GM20000 (cell line): Measurements from ENCODE around the gene IPO8.

Source experiments
- DNase-seq: peaks from one replicate; pipeline ENCODE4 v3.0.0; 2012; ENCODE audit warnings: low spot score
- CTCF ChIP-seq: IDR thresholded peaks from 2 replicates; pipeline ENCODE4 v1.5.1; 2012; ENCODE audit warnings: mild to moderate bottlenecking, control low read depth; ENCODE audit errors: extremely low read depth, missing control alignments

Gene IPO8

GRCh38 chr12:30582943-30583342, 112.7 kb downstream of the IPO8 start:
- TF ChIP-seq CTCF = no peak
- DNase-seq = no peak

GRCh38 chr12:30580344-30580743, 115.3 kb downstream of the IPO8 start:
- TF ChIP-seq CTCF = no peak
- DNase-seq = no peak
